Epidermal melanocyte (primary cell): ENCODE data around the gene NMUR1.

Experiments used
- DNase-seq: peaks from one replicate; pipeline ENCODE4 v3.0.0; 2011; ENCODE audit warnings: low spot score; ENCODE audit not compliant: insufficient read length

Gene NMUR1

GRCh38 chr2:231527091-231527395 is 3.2 kb downstream of the NMUR1 start:
- no peak for DNase-seq

- no peak for DNase-seq
Measured at GRCh38 chr2:231526341-231527090, 3.7 kb downstream of the NMUR1 start.

GRCh38 chr2:231525248-231526163 is 4.7 kb downstream of the NMUR1 start:
- DNase-seq = no peak

- DNase-seq = no peak
Measured at GRCh38 chr2:231524477-231525247, 5.6 kb downstream of the NMUR1 start.

GRCh38 chr2:231523451-231524285 is 6.6 kb downstream of the NMUR1 start:
- no peak for DNase-seq

- no peak for DNase-seq
Measured at GRCh38 chr2:231522418-231523180, 7.6 kb downstream of the NMUR1 start.

GRCh38 chr2:231521443-231521842 is 8.8 kb downstream of the NMUR1 start:
- no peak for DNase-seq

- DNase-seq = no peak
Measured at GRCh38 chr2:231519975-231520555, 10.2 kb downstream of the NMUR1 start.

- no peak for DNase-seq
Measured at GRCh38 chr2:231518771-231519170, 11.5 kb downstream of the NMUR1 start.

- no peak for DNase-seq
Measured at GRCh38 chr2:231515603-231516002, 14.6 kb downstream of the NMUR1 start.

GRCh38 chr2:231514951-231515297 is 15.3 kb downstream of the NMUR1 start:
- no peak for DNase-seq

- peak; percentile 98 for DNase-seq
Measured at GRCh38 chr2:231514225-231514950, 15.9 kb downstream of the NMUR1 start.

GRCh38 chr2:231513746-231514224 is 16.5 kb downstream of the NMUR1 start:
- no peak for DNase-seq

- no peak for DNase-seq
Measured at GRCh38 chr2:231512222-231512621, 18.0 kb downstream of the NMUR1 start.

- DNase-seq = no peak
Measured at GRCh38 chr2:231503766-231504165, 26.5 kb downstream of the NMUR1 start.

GRCh38 chr2:231502596-231502995 is 27.6 kb downstream of the NMUR1 start:
- no peak for DNase-seq

GRCh38 chr2:231497651-231498050 is 32.6 kb downstream of the NMUR1 start:
- no peak for DNase-seq

- no peak for DNase-seq
Measured at GRCh38 chr2:231494669-231495068, 35.6 kb downstream of the NMUR1 start.

GRCh38 chr2:231490801-231491200 is 39.4 kb downstream of the NMUR1 start:
- no peak for DNase-seq
